ENCODE results near the gene NOS1AP.

NOS1AP gene

DNA sequence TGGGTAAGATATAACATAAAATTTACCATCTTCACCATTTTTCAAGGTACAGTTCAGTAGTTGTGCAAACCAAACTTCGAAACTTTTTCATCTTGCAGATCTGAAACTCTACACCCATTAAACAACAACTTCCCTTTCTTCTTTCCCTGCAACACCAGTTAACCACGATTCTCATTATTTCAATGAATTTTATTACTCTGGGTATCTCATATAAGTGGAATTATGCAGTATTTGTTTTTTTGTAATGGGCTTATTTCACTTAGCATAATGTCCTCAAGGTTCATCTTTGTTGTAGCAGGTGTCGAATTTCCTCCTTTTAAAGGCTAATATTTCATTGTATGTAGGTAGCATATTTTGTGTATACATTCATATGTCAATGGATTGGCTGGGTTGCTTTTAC, 161.0 kb downstream of the NOS1AP start:
- Histone ChIP-seq H3K9ac (ENCODE audit: low read length) (no peak overlapping the region), H3K9me3 (ENCODE audit: low read length) (no peaks in the 10 kb centered on the region), H3K4me1 (ENCODE audit: insufficient read depth, low read length) (peaks cover 9% of the 10 kb centered on the region), H3K27me3 (ENCODE audit: control insufficient read depth in 1 of 2, insufficient read depth in 2 of 2, low read length in 2 of 2) (no peaks in the 10 kb centered on the region), H3K36me3 (ENCODE audit: insufficient read depth, low read length) (no peaks in the 10 kb centered on the region), H3K4me3 (ENCODE audit: low read depth in 1 of 2, low read length in 2 of 2) (no peak overlapping the region), H3K27ac (ENCODE audit: low read depth, low read length) (no peak overlapping the region)

DNA sequence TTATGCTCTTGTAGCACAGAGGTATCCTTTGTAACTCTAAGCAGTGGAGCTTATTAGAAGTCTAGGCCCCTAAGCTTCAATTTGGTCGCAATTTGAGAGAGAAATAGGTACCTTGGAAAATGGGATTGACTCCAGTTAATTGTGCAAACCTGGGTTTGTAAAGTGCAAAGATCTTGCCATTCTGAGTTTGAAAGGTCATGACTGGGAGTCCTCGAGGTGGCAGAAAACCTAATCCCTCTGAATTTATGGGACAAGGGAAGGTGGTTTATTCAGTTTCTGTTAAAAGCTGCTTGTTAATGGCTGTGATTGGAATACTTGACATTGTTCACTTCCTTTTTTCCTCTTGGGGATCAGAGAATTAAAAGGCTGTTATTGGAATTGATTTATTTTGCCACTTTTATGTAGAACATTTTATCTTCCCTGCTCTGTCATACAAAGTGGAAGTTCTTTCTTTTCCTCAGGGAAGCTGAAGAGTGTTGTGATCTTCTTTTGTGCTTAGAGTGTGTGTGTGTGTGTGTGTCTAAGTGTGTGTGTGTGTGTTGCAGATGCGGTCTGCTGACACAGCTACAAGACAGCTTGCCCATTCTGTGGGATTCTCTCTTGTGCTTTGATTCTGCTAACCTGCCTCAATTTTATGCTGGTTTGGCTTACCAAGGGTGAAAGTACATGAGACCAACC, 162.7 kb downstream of the NOS1AP start:
- H3K9me3 ChIP-seq (ENCODE audit: low read length): no peaks in the 10 kb centered on the region
- no peaks in the 10 kb centered on the region for H3K36me3 ChIP-seq (ENCODE audit: insufficient read depth, low read length)
- no peaks in the 10 kb centered on the region for H3K27me3 ChIP-seq (ENCODE audit: control insufficient read depth in 1 of 2, insufficient read depth in 2 of 2, low read length in 2 of 2)
- no peak overlapping the region for H3K4me3 ChIP-seq (ENCODE audit: low read depth in 1 of 2, low read length in 2 of 2)
- peaks cover 13% of the 10 kb centered on the region for H3K4me1 ChIP-seq (ENCODE audit: insufficient read depth, low read length)
- no peak overlapping the region for H3K9ac ChIP-seq (ENCODE audit: low read length)
- no peak overlapping the region for H3K27ac ChIP-seq (ENCODE audit: low read depth, low read length)

DNA sequence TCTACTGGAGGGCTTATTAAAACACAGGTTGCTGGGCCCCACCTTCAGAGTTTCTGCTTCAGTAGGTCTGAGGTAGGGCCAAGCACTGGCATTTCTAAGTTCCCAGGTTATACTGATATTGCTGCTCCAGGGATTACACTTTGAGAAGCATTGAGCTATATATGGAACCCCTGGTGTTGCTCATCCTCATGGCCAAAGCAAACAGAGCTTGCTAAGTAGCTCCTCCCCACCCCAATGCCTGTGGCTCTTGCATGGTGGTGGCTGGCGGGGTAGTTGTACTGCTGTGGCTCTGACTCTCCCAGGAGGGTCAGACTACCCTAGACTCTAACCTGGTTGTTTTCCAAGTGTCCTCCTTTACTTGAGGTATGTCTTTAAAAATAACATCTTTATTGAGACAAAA, 163.6 kb downstream of the NOS1AP start:
- Histone ChIP-seq H3K27me3 (ENCODE audit: control insufficient read depth in 1 of 2, insufficient read depth in 2 of 2, low read length in 2 of 2) (no peaks in the 10 kb centered on the region), H3K36me3 (ENCODE audit: insufficient read depth, low read length) (no peaks in the 10 kb centered on the region), H3K4me1 (ENCODE audit: insufficient read depth, low read length) (peaks cover 13% of the 10 kb centered on the region), H3K9ac (ENCODE audit: low read length) (no peak overlapping the region), H3K9me3 (ENCODE audit: low read length) (no peaks in the 10 kb centered on the region), H3K4me3 (ENCODE audit: low read depth in 1 of 2, low read length in 2 of 2) (no peak overlapping the region), H3K27ac (ENCODE audit: low read depth, low read length) (no peak overlapping the region)

DNA sequence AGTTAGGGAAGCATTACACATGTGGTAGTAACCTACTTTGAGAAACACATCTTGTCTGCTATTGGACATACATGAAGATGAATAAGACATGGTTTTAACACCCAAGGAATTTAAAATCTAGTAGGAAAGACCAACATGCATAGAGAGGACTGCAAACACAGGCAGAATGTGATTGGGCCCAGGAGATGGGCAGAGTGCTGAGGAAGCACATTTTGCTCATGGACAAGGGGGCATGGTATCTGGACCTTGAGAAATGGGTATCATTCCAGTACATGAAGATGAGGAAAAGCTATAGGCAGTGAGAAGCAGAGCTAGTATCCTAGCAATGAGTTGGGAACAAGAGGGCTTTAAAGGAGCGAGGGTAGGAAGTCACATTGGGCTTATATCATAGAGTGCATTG, 164.4 kb downstream of the NOS1AP start:
- H3K9me3 ChIP-seq (ENCODE audit: low read length): no peaks in the 10 kb centered on the region
- no peak overlapping the region for H3K4me3 ChIP-seq (ENCODE audit: low read depth in 1 of 2, low read length in 2 of 2)
- H3K27ac ChIP-seq (ENCODE audit: low read depth, low read length): no peak overlapping the region
- H3K9ac ChIP-seq (ENCODE audit: low read length): no peak overlapping the region
- H3K4me1 ChIP-seq (ENCODE audit: insufficient read depth, low read length): peaks cover 13% of the 10 kb centered on the region
- no peaks in the 10 kb centered on the region for H3K36me3 ChIP-seq (ENCODE audit: insufficient read depth, low read length)
- no peaks in the 10 kb centered on the region for H3K27me3 ChIP-seq (ENCODE audit: control insufficient read depth in 1 of 2, insufficient read depth in 2 of 2, low read length in 2 of 2)

DNA sequence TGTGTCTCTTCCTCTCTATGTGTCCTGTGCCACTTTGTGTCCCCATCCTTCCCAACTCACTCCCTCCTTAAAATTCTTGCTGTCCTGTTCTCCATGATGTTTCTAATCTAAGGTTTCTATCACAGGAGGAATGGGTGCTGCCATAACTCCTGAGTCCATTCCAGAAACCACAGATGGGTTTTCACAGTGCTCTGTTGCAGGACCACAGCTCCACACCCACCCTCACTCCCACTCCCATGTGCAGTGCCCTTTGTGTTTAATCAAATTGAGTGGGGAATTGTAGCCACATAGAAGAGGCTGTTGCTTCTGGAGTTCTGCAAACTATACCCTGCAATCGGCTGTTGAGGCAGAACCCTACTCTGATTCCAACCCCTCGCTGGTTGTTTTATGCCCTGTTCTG, 165.1 kb downstream of the NOS1AP start:
- no peak overlapping the region for H3K4me3 ChIP-seq (ENCODE audit: low read depth in 1 of 2, low read length in 2 of 2)

DNA sequence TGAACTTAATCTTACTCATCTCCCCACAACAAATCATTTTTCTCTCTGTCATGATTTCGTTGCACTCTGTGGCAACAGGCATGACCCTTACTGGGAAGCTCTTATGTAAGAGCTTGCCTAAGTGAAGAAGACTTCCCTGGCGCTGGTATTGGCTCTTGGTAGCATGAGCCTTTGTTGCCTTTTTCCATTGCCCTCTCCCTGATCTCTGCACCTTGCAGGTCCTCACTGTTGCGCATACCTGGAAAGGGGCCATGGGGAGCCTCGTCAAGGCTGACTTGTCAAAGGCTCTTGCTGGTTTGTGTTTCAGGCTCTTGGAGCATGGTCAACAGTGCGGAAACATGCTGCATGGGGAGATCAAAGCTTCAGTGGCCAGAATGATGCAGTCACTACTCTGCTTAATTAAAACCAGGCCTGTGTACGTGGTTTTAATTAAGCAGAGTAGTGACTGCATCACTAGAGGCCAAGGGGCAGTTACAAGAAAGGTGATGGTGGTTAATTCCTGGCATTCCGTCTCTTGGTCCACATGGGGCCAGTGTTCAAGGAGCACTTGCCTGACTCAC, 165.8 kb downstream of the NOS1AP start:
- no peak overlapping the region for H3K9ac ChIP-seq (ENCODE audit: low read length)
- no peak overlapping the region for H3K27ac ChIP-seq (ENCODE audit: low read depth, low read length)
- no peak overlapping the region for H3K4me3 ChIP-seq (ENCODE audit: low read depth in 1 of 2, low read length in 2 of 2)
- peaks cover 13% of the 10 kb centered on the region for H3K4me1 ChIP-seq (ENCODE audit: insufficient read depth, low read length)
- H3K36me3 ChIP-seq (ENCODE audit: insufficient read depth, low read length): no peaks in the 10 kb centered on the region
- no peaks in the 10 kb centered on the region for H3K9me3 ChIP-seq (ENCODE audit: low read length)
- no peaks in the 10 kb centered on the region for H3K27me3 ChIP-seq (ENCODE audit: control insufficient read depth in 1 of 2, insufficient read depth in 2 of 2, low read length in 2 of 2)

More for the DNA sequence above, 165.1 kb downstream of the NOS1AP start:
- Histone ChIP-seq H3K9ac (ENCODE audit: low read length) (no peak overlapping the region), H3K36me3 (ENCODE audit: insufficient read depth, low read length) (no peaks in the 10 kb centered on the region), H3K27me3 (ENCODE audit: control insufficient read depth in 1 of 2, insufficient read depth in 2 of 2, low read length in 2 of 2) (no peaks in the 10 kb centered on the region), H3K4me1 (ENCODE audit: insufficient read depth, low read length) (peaks cover 13% of the 10 kb centered on the region), H3K9me3 (ENCODE audit: low read length) (no peaks in the 10 kb centered on the region), H3K27ac (ENCODE audit: low read depth, low read length) (no peak overlapping the region)

DNA sequence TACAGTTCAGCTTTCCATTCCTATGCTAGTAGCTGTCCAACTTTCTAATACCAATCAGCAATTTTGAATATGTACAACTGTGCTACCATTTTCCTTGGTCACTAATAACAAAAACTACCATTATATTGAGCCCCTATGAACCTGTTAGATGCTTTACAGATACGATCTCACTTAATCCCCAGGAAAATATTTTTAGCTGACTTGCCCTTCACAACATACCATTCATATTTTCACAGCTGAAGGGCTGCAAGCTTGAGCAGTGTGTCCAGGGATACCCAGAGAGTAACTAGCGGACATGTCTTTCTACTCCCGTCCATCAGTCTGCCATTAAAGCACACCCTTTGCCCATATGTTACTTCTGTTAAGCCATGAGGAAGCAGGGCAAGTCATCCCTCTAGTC, 166.7 kb downstream of the NOS1AP start:
- Histone ChIP-seq H3K4me3 (ENCODE audit: low read depth in 1 of 2, low read length in 2 of 2) (no peak overlapping the region), H3K9me3 (ENCODE audit: low read length) (no peaks in the 10 kb centered on the region), H3K27ac (ENCODE audit: low read depth, low read length) (no peak overlapping the region), H3K36me3 (ENCODE audit: insufficient read depth, low read length) (no peaks in the 10 kb centered on the region), H3K9ac (ENCODE audit: low read length) (no peak overlapping the region), H3K4me1 (ENCODE audit: insufficient read depth, low read length) (peaks cover 13% of the 10 kb centered on the region), H3K27me3 (ENCODE audit: control insufficient read depth in 1 of 2, insufficient read depth in 2 of 2, low read length in 2 of 2) (no peaks in the 10 kb centered on the region)

DNA sequence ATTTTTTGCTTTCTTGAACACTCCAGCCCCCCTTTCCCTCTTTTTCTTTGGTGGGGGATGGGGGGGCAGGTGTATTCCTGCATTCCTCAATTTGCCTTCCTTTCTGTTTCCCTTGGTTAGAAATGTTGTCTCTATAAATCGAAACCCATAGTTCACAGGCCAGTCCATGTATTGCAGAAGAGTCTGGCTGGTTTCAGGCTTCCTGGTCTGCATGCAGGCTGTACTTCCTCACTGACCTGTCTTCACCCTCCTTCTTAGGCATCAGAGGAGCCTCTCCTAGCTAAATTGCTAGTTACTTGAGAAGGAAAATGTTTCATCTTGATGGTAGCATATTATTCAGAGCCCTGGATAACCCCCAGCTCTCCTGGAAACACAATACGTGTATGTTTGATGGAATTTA, 167.1 kb downstream of the NOS1AP start:
- H3K27me3 ChIP-seq (ENCODE audit: control insufficient read depth in 1 of 2, insufficient read depth in 2 of 2, low read length in 2 of 2): no peaks in the 10 kb centered on the region
- H3K27ac ChIP-seq (ENCODE audit: low read depth, low read length): no peak overlapping the region
- no peaks in the 10 kb centered on the region for H3K36me3 ChIP-seq (ENCODE audit: insufficient read depth, low read length)
- H3K4me3 ChIP-seq (ENCODE audit: low read depth in 1 of 2, low read length in 2 of 2): no peak overlapping the region
- H3K4me1 ChIP-seq (ENCODE audit: insufficient read depth, low read length): peaks cover 13% of the 10 kb centered on the region
- H3K9me3 ChIP-seq (ENCODE audit: low read length): no peaks in the 10 kb centered on the region
- H3K9ac ChIP-seq (ENCODE audit: low read length): no peak overlapping the region

DNA sequence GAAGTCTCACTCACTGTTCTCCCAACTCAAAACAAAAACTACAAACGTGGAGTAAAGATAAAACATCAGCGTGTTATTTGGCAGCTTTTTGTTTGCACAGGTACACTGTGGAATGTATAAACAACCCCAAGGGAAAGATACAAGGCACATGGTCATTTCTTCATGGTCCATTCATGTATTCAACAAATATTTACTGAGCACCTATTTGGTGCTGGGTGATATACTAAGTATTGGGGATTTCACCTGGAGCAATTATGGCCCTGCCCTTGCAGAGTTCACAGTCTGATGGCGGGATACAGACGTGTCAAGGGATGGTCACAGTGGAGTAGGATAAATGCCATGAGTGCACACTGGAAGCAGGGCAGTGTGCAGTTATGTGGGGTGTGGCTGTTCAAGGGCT, 171.1 kb downstream of the NOS1AP start:
- Histone ChIP-seq H3K9me3 (ENCODE audit: low read length) (no peaks in the 10 kb centered on the region), H3K36me3 (ENCODE audit: insufficient read depth, low read length) (no peaks in the 10 kb centered on the region), H3K27me3 (ENCODE audit: control insufficient read depth in 1 of 2, insufficient read depth in 2 of 2, low read length in 2 of 2) (no peaks in the 10 kb centered on the region), H3K4me3 (ENCODE audit: low read depth in 1 of 2, low read length in 2 of 2) (no peak overlapping the region), H3K9ac (ENCODE audit: low read length) (no peak overlapping the region), H3K27ac (ENCODE audit: low read depth, low read length) (no peak overlapping the region), H3K4me1 (ENCODE audit: insufficient read depth, low read length) (peaks cover 4% of the 10 kb centered on the region)

DNA sequence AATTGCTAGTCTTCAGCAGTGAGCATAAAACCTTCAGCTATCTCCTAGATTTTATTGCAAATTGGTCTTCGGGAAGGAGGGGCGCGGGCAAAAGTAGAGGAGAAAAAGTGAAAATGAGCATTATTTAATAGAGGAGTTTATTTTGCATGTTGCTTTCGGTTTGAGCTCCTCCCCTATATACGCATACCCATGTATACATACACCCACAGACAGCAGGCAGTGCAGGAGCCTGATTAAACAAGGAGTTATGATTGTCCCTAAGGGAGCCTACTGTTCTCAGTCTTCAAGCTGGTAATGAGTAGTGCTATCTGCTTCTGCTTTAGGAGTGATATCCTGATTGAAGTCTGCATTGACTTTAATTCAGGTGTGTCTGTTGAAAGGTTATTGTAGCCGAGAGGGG, 173.3 kb downstream of the NOS1AP start:
- Histone ChIP-seq H3K4me1 (ENCODE audit: insufficient read depth, low read length) (no peaks in the 10 kb centered on the region), H3K27ac (ENCODE audit: low read depth, low read length) (no peak overlapping the region), H3K4me3 (ENCODE audit: low read depth in 1 of 2, low read length in 2 of 2) (no peak overlapping the region), H3K9me3 (ENCODE audit: low read length) (no peaks in the 10 kb centered on the region), H3K36me3 (ENCODE audit: insufficient read depth, low read length) (no peaks in the 10 kb centered on the region), H3K27me3 (ENCODE audit: control insufficient read depth in 1 of 2, insufficient read depth in 2 of 2, low read length in 2 of 2) (no peaks in the 10 kb centered on the region), H3K9ac (ENCODE audit: low read length) (no peak overlapping the region)

DNA sequence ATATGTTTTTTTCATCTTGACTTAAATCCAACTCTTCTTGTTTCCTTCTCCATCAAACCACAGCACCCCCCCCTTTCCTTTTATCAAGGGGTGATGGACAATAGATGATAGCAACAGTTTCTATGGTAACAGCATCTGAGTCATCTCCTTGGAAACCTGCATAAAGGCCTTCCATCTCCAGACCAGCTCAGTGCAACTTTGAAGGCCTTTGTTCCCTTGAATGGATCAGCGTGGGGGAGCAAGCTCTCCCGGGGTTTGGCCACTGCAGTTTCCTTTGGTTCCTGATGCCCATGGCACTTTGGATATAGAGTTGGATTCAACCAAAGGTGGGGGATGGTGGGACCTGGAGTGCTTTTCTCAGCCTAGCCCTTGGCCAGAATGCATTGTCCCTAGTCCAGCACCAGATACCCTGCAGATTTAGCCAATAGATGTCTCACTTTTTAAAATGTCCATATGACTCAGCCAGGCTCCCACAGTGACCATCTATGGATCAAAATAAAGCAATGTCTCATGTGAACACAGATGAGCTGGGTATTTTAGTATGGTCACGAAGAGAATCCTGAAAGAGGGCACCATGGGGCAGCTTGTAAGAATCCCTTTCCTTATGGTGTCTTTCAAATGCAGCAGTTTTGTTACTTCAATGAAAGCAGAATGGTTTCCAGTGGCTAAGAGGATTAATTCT, 179.5 kb downstream of the NOS1AP start:
- Histone ChIP-seq H3K4me3 (ENCODE audit: low read depth in 1 of 2, low read length in 2 of 2) (no peak overlapping the region), H3K9me3 (ENCODE audit: low read length) (no peaks in the 10 kb centered on the region), H3K36me3 (ENCODE audit: insufficient read depth, low read length) (no peaks in the 10 kb centered on the region), H3K9ac (ENCODE audit: low read length) (no peak overlapping the region), H3K4me1 (ENCODE audit: insufficient read depth, low read length) (no peaks in the 10 kb centered on the region), H3K27ac (ENCODE audit: low read depth, low read length) (no peak overlapping the region), H3K27me3 (ENCODE audit: control insufficient read depth in 1 of 2, insufficient read depth in 2 of 2, low read length in 2 of 2) (no peaks in the 10 kb centered on the region)
